Calu3 (cell line): ENCODE data around the gene TACC3. TPM values are rescaled to one million over a fixed set of nuclear protein-coding genes. Genes with fewer than 3 reads are reported as not detected.

ENCODE experiments used
- BruUV-seq: library from RNA; stranded (reverse); fragments of 400-500 nt; replicated peaks from 2 replicates; lab custom pipeline; 2021; lab: Mats Ljungman, UMichigan
- CTCF ChIA-PET: fragments of 300-600 bp; sonication (Branson Sonifier 250); formaldehyde crosslinking; loops from one replicate; lab custom pipeline; 2022; ENCODE audit warnings: antibody characterized with exemption; lab: Charles Lee
- DNase-seq: peaks from one replicate; pipeline ENCODE4 v3.0.0; 2022
- H3K27ac Mint-ChIP-seq: one replicate; pipeline ENCODE4 v1.8.0; 2022; ENCODE audit warnings: mixed read lengths; ENCODE audit not compliant: unreplicated experiment
- H3K27me3 Mint-ChIP-seq: one replicate; pipeline ENCODE4 v1.8.0; 2022; ENCODE audit warnings: mixed read lengths; ENCODE audit not compliant: unreplicated experiment
- H3K36me3 Mint-ChIP-seq: one replicate; pipeline ENCODE4 v1.8.0; 2022; ENCODE audit warnings: mild to moderate bottlenecking, moderate library complexity, mixed read lengths; ENCODE audit not compliant: insufficient read depth, unreplicated experiment
- H3K4me1 Mint-ChIP-seq: one replicate; pipeline ENCODE4 v1.8.0; 2022; ENCODE audit warnings: mild to moderate bottlenecking, low read depth, mixed read lengths; ENCODE audit not compliant: unreplicated experiment
- H3K4me3 Mint-ChIP-seq: one replicate; pipeline ENCODE4 v1.8.0; 2022; ENCODE audit warnings: mild to moderate bottlenecking, low read depth, moderate library complexity, mixed read lengths; ENCODE audit not compliant: unreplicated experiment
- H3K9me3 Mint-ChIP-seq: one replicate; pipeline ENCODE4 v1.8.0; 2022; ENCODE audit warnings: low read depth, mixed read lengths; ENCODE audit not compliant: unreplicated experiment
- CTCF ChIP-seq: fragments of 200-600 bp; IDR thresholded peaks from one replicate; pipeline ENCODE4 v1.8.0; 2022; ENCODE audit warnings: antibody characterized with exemption; ENCODE audit not compliant: unreplicated experiment
- intact Hi-C: fragments of 100-400 bp; cut with micrococcal nuclease; formaldehyde crosslinking; loops from one replicate; pipeline ENCODE4 v1.10.0; 2022; ENCODE audit not compliant: unreplicated experiment
- total RNA-seq: library from RNA; stranded (reverse); gene quantifications from 2 replicates; pipeline ENCODE4 v1.2.3, GENCODE V29; 2022

The TACC3 gene
- total RNA-seq, 1 experiment from 2014 or later: 95.9 TPM

GRCh38 chr4:1779588-1780382, 58.5 kb downstream of the TACC3 start:
- peaks cover 7% of the 10 kb centered on the region for H3K36me3 Mint-ChIP-seq
- BruUV-seq: no TSS peak
- intact Hi-C loops: no loop called here
- no peaks in the 10 kb centered on the region for H3K9me3 Mint-ChIP-seq
- H3K27ac Mint-ChIP-seq: no peak overlapping the region
- TF ChIP-seq CTCF: no peak
- H3K4me3 Mint-ChIP-seq: no peak overlapping the region
- H3K4me1 Mint-ChIP-seq: peaks cover 9% of the 10 kb centered on the region
- no peaks in the 10 kb centered on the region for H3K27me3 Mint-ChIP-seq
- no peak for DNase-seq
- CTCF ChIA-PET: no interaction called here

DNA sequence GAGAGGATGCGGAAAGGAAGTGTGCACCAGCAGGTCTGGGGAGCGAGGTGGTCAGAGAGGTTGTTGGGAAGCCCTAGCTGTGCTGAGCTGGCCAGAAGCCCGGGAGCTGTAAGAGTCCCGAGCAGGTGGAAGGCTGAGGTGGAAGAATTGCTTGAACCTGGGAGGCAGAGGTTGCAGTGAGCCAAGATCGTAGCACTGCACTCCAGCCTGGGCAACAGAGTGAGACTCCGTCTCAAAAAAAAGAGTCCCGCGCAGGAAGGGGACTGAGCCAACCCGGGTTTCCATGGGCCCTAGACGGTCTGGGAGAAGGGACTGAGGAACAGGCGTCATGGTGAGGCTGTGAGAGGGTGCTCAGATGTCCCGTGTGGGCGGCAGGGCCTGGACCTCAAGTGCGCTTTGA, 59.1 kb downstream of the TACC3 start:
- no peak overlapping the region for H3K27ac Mint-ChIP-seq
- no peak overlapping the region for H3K4me3 Mint-ChIP-seq
- no peak for TF ChIP-seq CTCF
- H3K27me3 Mint-ChIP-seq: no peaks in the 10 kb centered on the region
- peaks cover 7% of the 10 kb centered on the region for H3K36me3 Mint-ChIP-seq
- CTCF ChIA-PET: no interaction called here
- DNase-seq: no peak
- H3K4me1 Mint-ChIP-seq: peaks cover 9% of the 10 kb centered on the region
- H3K9me3 Mint-ChIP-seq: no peaks in the 10 kb centered on the region
- intact Hi-C loops: no loop called here
- no TSS peak for BruUV-seq

- H3K27ac Mint-ChIP-seq: no peak overlapping the region
- H3K4me1 Mint-ChIP-seq: no peaks in the 10 kb centered on the region
- no peaks in the 10 kb centered on the region for H3K27me3 Mint-ChIP-seq
- H3K4me3 Mint-ChIP-seq: no peak overlapping the region
- no peak for TF ChIP-seq CTCF
- no peaks in the 10 kb centered on the region for H3K9me3 Mint-ChIP-seq
- CTCF ChIA-PET: no interaction called here
- intact Hi-C loops: no loop called here
- BruUV-seq: no TSS peak
- no peaks in the 10 kb centered on the region for H3K36me3 Mint-ChIP-seq
- no peak for DNase-seq
Measured at GRCh38 chr4:1783015-1783414, 61.7 kb downstream of the TACC3 start.

GRCh38 chr4:1783970-1784369, 62.6 kb downstream of the TACC3 start:
- TF ChIP-seq CTCF: no peak
- H3K4me3 Mint-ChIP-seq: no peak overlapping the region
- CTCF ChIA-PET: interaction anchor here (0.6 kb wide), 1 partner anchor 26 kb away, joined by 3 read pairs; no protein-coding TSS in a partner anchor
- BruUV-seq: no TSS peak
- DNase-seq: no peak
- H3K27me3 Mint-ChIP-seq: no peaks in the 10 kb centered on the region
- no peak overlapping the region for H3K27ac Mint-ChIP-seq
- no peaks in the 10 kb centered on the region for H3K4me1 Mint-ChIP-seq
- no peaks in the 10 kb centered on the region for H3K9me3 Mint-ChIP-seq
- intact Hi-C loops: no loop called here
- H3K36me3 Mint-ChIP-seq: no peaks in the 10 kb centered on the region
